Stimulated activated CD4-positive, alpha-beta T cell treated with anti-CD3 and anti-CD28 coated beads, Interleukin-12 subunit alpha, Interleukin-12 subunit beta, amount 100 ng/mL, for 4 hours (primary cell): ENCODE data around the gene STK26.
"Not testable (repeated sequence)": the region's sequence is repeated elsewhere in the genome, so short reads cannot be mapped to it uniquely, and the experiment has no call there.

Source experiments
- DNase-seq: peaks from one replicate; pipeline ENCODE4 v3.0.0-alpha.2; 2020

The STK26 gene

DNA sequence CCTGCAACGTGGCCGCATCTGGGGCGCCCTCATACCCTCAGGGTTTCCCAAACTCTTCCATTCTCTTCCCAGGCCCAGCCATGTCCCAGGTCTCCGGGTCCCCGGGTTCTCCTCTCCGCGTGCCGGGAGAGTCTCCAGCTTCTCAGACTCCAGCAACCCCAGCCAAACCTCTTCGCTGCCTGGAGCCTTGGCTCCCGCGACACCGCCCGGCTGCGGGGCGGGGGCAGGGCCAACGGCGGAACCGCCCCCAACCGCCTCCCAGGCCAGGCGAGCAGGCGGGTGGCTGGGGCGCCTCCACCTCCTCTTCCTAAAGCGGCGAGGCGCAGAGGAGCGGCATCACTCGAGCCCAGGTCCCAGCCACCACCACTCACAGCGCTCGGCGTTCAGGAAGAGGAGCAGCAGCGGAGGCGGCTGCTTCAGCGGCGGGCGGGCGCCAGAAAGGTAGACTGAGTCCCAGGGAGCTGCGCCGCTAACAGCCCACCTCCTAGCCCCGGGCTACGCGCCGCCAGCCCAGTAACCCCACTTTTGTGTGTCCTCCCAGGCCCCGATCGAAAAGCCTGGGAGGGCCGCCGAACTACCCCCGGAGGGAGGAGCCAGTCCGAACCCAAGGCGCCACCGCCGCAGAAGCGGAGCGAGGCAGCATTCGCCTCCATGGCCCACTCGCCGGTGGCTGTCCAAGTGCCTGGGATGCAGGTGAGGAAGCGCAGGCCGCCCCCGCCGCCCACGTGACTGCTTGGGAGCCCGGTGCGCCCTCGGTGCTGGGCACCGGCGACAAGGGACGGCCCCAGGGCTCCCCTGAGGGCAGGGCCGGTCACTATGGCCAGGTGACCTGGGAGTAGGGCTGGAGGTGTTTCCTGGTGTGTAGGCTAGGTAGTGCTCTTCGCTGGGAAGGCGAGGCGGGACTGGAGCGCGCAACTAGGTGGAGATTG lies at the start of gene STK26:
Gene STK26 (plus strand): TSS at position 336 of the 929 bp plus-strand sequence. CDS start 316 bp downstream, at position 652.
- DNase-seq, result peak; percentile 68

DNA sequence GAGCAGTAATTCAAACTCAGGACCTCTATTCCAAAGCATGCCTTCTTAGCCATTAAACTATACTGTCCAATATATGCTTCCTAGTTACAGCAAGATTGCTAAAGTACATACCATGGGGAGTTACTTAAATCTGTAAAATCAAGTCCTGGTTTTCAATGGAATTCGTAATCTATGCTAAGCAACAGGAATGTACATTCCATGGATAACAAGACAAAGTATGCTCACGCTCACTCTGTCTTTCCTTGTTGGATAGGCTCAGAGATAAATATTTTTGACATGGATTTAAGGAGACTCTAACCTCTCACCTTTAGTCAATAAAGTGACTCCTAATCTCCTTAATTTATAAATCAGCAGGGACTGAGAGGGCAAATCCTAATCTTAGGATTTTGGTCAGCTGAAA lies 47.3 kb upstream of the STK26 start:
- DNase-seq, result no peak

DNA sequence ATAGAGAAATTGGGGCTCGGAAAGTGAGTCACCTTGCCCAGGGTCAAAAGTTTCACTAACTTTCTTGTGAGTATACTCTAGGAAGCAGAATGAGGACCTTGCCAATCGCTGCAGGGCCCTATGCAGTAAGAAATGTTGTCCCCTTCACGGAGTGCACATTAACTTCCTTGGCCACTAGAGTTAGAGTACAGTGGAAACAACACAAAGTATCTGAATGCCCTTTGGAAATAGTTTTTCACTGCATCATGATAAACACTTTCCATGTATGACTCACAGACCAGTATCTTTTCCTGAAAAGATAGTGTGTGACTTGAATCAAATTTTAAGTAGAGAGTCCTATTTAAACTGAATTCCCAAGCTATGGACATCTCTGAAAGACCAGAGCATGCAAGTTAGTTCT lies 45.5 kb upstream of the STK26 start:
- DNase-seq, result no peak

DNA sequence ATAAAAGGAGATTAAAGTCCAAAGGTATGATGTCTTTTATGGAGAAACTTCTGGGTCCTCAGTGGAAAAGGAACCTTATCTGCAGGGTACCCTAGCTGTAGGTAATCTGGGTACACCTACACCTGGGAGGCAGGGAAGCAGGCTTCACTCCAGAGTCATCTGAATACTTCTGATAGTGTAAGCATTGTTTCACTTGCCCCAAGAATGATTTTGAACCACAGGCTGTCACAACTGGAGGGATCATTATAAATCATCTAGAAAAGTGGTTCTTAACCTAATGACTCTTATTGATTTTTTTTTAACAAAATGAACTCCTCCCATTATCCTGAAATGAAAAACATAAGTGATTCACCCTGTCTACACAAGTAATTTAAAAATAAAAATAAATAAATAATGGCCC lies 44.0 kb upstream of the STK26 start:
- no peak for DNase-seq

DNA sequence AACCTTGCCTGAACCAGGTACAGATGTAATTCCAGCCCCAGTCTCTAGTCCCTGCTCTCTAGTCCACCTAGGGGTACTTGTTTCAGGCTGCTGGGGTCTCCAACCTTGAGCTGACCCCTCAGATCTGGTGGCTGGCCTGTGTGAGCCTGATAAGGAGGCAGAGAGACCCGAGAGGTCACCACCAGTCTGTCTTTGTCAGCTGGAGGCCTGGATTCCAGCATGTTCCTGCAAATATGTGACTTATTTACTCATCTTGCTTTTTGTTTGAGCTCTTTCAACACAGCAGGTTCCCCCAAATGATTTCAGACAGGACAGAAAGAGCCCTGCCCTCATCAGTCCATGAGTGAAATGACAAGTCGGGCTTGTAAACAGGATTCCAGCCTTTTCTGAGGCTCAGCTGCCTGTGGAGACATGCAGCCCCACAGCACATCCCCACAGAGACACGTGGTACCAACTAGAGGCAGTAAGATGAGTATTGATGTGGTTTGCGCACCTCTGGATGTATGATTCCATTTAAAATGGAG lies 37.5 kb upstream of the STK26 start:
- DNase-seq, result no peak

DNA sequence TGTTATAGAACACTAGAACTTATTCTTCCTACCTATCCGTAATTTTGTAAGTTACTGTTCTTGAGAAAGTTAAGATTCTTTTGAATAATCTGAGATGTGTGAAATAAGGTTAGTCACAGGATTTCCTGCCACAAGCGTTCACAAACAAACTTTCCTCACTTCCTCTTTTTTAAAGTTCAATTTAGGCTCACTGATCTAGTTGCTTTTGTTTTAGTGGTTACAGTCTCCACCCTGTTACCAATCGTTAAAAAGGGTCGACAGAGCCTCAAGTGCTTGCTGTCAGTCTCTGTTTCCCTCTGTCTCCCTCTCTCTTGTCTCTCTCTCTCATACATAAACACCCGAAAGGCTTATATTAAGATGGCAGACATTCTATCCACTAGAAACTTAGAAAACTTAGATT lies 35.9 kb upstream of the STK26 start:
- no peak for DNase-seq

DNA sequence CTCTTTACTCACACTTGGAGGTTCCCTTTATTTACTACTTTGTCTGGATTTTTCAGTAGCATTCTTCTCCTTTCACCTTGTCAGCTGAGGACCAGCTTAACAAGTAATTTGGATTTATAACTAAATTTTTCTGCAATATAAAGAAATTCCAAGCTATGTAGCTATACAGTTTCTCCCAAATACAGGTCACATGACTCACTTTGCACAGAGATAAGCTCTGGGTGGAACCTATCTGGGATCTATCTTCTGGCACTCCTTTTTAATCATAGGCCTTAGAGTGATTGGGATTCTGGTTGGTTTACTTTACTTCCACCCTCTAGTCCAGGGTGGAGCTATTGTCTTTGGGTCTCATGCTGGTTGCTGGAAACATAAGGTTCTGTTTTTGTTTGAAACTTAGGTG lies 34.9 kb upstream of the STK26 start:
- DNase-seq, result no peak

DNA sequence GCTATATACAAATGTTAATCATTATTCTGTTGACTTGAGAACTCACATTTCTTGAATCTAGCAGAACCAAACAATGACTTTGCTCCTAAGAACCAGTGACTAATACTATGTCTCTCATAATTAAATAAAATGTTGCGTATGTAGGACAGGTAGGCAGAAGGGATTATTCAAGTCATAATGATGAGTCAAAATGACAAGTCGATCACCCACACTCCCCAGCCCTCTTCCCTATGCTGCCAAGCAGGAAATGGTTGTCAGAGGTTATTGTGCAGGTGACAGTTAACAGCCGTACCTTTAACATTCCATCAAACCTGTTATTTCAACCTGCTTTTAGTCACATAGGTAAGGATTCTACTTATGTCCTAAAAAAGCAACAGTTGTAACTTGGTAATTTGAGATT lies 22.0 kb upstream of the STK26 start:
- DNase-seq, result no peak

DNA sequence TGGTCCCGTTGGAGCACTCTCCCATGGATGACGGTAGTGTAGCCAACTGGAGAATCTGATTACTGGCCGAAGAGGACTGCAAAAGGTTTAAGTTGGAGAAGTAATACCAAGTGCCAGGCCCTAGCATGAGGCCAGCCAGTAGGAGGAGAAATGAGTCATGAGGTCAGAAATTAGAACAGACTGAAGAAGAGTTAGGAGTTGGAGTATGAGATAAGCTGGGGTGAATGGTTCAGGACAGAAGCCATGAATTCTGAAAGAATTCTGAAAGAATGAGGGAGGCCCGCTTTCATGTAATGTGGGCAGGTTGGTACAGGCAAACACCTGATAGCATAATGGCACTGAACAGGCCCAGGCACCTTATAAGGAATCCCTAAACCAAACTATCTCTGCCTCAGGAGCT lies 18.4 kb upstream of the STK26 start:
- no peak for DNase-seq

DNA sequence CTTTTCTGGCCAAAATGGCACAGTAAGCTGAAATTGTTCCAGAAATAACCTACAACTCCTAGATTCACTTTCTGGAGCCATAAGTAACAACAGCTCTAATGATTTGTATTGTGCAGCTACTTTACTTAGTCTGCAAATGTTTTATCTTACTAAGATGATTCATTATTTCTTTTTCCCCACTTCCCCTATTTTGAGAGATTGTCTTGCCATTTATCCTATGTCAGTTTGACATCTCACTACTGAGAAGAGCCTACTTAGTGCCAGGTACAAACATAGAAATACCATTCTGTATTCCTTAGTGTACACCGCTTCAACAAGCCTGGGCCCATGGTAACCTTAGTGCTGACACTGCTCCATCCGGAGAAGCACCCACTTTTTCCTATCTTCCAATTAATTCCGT lies 13.8 kb upstream of the STK26 start:
- DNase-seq, result no peak

DNA sequence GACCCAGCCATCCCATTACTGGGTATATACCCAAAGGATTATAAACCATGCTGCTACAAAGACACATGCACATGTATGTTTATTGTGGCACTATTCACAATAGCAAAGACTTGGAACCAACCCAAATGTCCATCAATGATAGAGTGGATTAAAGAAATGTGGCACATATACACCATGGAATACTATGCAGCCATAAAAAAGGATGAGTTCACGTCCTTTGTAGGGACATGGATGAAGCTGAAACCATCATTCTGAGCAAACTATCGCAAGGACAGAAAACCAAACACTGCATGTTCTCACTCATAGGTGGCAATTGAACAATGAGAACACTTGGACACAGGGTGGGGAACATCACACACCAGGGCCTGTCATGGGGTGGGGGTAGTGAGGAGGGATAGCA lies 12.9 kb upstream of the STK26 start:
- not testable (repeated sequence) for DNase-seq

DNA sequence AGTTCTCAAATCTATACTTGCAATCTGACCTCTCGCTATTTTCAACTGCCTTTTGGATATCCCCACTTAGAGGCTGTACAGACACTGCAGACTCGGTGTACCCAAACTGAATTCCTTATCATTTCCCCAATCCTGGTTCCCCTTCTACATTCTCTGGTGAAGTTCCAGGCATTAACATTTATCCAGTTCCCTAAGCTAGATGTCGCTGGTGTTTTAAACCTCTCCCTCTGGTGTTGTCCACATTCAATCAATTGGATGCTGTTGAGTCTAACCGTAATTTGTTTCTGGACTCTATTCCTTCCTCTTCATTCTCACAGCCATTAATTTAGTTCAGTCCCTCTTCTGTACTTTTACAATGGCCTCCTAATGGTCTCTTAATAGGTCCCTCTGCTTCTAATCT lies 7.2 kb upstream of the STK26 start:
- DNase-seq, result no peak

DNA sequence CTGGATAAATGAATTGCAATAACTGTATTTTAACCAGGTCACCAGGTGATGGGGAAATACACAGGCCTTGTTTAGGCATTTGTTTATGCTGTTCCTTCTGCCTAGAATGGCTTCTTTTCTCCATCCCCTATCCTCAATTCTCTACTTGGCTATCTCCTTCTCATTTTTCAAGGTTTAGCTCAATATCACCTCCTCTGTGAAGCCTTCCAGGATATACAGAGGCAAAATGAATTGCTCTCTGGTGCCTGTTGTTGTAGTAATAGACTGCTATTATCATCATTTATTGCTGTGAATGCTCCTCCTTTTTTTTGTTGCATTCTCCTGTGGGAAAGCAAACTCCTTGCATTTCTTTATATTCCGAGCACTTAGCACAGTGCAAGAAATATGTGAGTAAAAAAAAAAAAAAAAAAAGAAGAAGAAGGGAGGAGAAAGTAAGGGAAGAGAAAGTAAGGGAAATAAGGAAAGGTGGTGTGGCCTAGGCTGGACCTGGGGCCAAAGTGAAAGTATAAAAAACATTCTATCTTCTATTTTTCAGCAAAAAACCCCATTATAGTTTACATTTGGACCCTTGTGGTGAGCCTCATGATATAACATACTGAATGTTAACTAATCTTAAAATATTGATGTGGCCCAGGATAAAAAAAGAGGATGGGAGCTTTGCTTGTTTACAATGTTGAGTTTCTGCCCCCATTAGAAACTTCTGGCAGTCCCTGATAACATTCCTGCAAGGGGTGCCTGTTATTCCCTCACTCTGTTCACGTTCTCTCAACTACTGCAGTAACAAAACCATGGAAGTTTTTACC lies 6.3 kb upstream of the STK26 start:
- DNase-seq, result no peak

DNA sequence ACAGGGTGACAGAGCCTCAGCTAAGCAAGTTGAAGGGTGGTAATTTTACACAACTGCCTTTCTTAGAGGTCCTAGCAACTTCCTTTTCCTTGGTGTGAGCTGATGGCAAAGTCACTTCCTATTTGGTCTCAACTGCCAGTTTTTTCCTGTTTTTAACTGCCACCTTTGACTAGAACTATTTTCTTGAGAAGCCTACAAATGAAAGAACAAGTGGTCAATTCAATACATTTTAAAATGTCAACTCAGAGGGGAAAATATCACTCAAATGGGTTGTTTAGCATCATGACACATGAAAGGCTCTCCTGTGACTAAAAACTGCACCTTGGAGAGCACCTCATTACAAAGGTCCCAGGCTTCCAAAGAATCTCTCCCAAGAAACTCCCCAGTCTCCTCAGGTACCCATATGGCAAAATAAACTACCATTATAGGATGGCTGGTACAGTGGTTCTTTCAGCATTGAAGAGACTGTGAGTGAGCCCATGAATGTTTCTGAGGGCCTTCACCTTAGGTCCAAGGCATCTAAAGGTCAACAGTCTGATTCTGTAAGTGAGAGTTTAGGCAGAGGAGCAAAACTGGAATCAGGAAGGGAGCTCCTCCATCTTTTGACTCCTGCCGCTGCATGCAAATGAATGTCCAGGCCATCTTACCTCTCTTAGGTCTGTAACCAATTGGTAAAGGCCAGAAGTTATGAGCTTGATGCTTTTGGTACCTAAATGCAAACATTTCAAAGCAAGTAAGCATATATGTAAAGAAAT lies 5.5 kb upstream of the STK26 start:
- no peak for DNase-seq

DNA sequence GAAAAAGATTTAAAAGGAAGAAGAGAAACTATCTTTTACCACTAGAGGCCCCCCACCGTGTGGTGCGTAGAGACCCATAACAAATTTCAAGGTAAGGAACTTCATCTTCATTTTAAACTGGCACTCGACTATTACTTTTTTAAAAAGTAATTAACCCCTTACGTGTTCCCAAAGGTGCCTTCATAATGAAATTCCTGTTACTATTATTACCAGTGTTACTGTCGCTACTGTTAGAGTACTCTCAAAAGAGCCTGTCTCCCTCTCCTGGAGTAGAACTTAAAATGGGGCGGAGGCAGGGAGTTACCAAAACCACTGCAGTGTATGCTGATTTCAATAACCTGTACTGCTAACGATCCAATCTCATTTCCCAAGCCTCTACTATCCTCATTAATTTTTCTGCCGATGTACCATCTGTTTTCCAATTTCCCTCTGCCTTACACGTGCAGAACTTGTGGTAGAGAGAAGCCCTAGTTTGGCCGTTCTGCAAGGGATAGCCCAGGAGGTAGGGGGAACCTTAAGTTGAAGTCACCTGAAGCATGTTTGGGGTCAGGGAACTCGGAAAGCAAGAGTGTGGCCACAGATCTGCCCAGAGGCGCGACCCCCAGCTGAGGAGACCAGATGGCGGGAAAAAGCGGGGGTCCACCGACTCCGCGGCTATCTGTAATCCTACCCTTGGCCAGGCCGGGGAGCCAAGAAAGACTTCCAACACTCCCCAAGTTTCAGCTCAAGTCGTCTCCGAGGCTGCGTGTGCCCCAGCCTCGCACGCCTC lies 720 bp upstream of the STK26 start:
- no peak for DNase-seq

DNA sequence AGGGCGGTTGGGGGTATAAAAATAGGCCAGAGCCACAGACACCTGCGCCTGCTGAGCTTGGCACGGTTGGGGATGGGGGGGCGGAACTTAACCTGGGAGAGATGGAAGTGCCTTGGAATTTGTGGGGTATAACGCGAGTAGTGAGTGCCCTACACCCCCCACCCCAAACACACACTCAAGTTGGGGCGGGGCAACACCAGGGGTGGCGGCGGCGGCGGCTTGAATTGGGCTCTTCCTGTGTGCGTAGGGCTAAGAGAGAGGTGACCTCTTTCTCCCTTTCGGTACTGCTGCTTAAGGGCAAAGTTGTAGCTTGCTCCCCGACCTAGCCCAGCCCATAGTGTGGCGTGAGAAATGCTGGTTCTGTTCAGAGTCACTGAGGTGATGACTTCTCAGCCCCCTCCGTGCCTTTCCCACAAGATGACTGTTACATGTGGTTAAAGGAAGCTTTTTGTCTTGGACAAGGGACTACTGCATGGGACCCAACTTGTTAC lies 839 bp downstream of the STK26 start:
- peak; percentile 42 for DNase-seq

DNA sequence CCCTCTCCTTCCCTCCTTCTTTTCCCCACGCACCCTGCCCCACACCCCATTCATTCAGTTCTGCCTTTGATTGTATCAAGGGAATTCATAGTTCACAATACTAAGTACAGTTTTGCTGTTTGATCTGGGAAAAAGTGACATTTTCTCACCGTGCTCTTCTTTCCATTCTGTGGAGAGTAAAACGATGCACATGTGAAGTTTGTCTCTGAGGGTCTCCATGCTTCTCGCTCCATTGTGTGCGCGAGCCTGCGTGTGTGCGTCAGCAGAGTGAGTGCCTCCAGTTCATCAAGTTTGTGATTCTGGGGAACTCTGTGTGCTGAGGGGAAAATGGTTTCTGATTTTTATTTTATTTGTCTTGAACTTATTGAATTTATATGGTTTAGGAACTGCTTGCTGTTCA lies 1.9 kb downstream of the STK26 start:
- DNase-seq, result no peak

DNA sequence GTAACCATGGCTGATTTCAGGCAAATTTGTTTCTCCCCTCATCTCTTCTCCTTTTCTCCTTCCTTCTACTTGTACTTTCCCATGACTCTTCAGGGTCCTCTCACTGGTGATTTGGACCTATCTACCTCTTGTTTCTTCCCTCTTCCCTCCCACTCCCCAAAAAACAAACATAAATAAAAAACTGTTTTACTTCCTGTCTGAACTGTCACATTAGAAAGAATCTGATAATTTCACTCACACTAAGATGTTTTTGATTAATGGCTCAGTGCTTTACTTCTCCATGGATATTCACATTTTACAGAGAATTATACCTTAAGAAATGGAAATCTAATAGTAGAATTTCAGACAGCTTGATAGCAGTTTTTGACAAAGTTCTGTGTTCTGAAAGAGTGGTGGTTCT lies 7.2 kb downstream of the STK26 start:
- DNase-seq, result no peak

DNA sequence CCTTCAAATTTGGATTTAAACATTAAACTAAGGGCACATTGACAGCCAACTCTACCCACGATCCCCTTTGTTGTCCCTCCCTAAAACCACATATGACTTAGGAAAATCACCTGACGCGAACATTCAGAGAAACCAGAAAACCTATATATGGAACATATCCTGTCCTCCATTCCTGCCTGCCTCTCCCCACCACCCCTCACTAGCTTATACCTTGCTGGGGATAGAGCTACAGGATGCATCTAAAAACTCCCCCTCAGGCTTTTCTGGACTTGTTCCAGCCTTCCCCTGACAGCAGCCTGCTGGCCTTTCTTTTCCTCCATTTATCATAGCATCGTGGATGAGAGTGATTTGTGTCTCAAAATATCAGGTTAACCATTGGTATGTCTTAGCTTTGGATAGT lies 8.8 kb downstream of the STK26 start:
- no peak for DNase-seq

DNA sequence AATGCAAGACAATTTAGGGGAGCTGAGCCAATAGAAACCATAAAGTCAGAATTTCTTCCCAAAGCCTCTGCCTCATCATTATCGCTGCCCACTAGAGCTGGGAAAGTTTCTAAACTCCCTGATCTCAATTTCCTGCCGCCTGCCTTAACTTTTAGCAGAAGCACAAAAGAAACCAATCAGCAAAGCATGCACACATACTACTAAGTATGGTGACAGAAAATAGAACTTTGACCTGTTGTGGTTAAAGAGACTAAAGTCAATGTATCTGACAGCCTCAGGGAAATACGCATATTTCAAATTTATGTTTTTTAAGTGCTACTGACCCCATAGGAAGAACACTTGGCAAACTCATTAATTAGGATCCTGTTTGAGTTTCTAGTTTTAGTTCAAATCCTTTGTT lies 10.1 kb downstream of the STK26 start:
- no peak for DNase-seq

DNA sequence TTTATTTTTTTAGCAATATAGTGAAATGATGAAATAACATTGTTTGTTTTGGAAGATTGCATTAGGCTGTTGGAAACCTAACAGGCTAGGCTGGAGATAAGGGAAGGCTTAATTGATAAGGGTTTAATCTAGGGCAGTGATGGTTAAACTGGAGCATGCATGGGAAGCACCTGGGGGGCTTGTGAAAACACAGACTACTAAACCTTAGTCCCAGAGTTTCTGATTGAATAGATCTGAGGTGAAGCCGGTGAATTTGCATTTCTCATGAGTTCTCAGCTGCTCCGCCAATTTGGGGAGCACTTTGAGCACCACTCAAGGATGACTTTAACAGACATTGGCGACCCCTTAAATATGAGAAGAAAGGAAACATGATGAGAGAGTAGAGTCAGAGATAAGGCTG lies 11.5 kb downstream of the STK26 start:
- DNase-seq, result no peak

DNA sequence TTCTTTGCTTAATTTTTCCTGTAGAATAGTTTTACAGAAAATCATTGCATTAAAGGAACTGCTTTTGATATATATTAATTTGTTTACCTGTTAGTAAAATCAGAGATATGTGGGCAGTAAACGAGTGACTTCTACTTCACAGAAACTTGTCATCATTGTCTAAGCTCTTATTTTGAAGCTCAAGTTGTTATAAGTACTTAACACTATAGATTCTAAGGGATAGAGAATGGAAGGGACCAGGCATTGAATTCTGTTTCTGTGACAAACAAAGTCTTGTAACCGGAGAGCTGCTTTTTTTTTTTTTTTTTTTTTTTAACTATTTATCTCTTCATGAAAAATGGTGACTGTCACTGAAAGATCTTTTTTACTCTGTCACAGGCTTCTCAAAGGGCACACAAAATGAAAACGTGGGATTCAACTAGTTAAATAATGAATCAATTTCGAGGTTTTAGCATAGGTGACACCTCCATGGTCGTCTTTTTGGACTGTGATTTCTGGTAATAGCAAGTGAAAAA lies 14.4 kb downstream of the STK26 start:
- DNase-seq, result no peak
